GM18873 (cell line): ENCODE data around the gene NAA20.

Experiments used
- ATAC-seq: cut with Tn5 transposase; IDR thresholded peaks from one replicate; pipeline ENCODE4 v1.9.1; 2021; ENCODE audit warnings: mild to moderate bottlenecking, moderate library complexity, moderate number of reproducible peaks; ENCODE audit not compliant: unreplicated experiment, low FRiP score

NAA20 gene

DNA sequence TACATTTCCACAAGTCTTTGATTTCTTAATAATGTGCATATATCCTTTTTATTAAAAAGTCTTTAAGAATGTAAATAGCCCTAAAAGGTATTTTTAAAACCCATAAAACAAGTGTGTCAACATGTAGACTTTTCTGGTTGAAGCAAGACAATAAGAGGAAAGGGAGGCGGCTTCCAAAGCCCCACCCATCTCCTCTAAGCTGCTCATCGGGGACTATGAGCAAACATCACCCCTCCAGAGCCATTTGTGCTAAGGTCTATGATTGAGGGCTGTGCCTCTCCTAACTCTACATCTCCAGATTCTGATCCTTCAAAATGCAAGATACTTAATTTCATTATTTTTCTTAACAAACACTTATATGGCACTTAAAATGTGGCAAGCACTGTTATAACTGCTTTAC lies 2.5 kb upstream of the NAA20 start:
- no peak for ATAC-seq

DNA sequence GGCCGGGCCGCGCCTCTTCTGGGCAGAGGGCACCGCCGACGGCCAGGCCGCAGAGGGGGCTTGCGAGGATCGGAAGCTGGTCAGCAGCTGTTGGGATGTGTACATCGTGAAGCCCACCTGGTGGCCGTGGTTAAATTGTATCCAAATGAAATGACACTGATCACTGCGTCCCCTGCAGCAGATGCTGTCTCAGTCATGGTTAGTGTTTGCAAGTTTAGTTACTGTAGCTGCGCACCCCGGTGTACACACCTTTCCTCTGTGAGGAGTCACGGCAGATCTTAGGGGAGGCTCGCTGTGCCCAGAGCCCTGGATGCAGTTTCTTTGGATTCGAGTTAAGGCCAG lies 653 bp downstream of the NAA20 start:
- no peak for ATAC-seq

DNA sequence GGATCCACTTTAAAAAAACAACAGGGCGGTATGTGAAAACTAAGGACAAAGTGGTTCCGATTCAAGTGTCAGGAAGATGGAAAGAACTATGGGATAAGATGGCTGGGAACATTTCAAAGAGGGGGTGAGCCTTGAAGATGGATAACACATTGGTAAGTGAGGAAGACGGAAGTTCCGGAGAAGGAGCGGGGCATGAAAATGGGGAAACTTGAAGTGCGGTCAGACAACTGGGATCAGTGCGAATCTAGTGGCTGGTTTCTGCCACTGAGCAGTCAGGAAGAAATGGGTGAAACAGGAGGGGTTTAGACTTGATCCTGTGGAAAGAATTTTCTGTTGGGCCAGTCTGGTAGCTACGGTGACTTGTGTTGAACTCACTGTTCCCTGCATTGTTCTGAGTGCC lies 1.2 kb downstream of the NAA20 start:
- ATAC-seq: no peak

DNA sequence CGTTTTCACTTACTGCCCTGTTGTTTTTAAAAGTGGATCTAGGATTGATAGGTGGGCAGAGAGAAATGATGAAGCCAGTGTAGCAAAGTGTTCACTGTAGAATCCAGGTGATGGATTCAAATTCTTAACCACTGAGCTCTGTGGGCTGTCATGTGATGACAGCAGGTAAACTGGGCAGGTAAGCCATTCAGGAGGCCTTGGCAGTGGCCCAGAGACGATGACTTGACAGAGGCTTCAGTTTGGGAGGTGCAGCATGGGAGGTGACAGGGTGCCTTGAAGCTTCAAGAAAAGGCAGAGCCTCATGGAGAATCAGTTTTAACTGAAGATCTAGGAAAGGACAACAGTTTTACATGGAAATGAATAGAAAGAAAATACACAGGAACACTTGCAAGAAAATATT lies 2.0 kb downstream of the NAA20 start:
- ATAC-seq: no peak

DNA sequence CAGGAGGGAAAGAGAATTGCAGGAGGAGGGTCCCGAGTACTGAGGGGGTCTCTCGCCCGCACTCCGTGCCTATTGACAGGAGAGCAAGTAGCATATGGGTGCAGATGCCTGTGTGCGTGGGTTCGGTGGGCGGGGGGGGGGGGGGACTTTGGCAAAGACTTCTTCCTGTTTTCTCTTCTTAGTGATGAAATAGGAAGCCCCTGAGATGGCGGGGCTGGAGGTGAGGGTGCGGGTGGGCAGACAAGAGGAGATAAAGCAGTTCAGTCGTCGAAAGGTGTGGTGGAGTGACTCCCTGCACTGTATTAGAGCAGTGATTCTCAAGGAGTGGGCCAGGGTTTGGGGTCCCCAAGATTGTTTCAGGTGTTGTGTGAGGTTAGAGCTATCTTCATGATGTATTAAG lies 3.7 kb downstream of the NAA20 start:
- ATAC-seq: no peak

DNA sequence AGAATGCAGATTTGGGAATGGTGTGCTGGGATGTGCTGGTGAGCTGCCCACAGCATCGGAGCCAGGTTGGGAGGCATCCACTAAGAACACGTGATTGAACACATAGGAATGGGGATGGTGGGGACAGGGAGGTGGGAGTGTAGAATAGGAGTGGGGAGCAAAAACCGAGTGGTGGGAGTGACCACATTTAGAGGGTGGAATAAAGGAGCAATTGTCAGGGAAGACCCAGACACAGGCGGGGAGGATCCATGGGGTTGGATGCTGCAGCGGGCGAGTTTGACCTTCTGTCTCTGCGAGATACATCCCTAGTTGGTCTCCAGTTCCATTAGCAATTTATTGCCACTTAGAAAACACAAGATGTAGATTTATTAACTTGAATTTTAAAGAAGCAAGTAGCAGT lies 4.7 kb downstream of the NAA20 start:
- no peak for ATAC-seq

DNA sequence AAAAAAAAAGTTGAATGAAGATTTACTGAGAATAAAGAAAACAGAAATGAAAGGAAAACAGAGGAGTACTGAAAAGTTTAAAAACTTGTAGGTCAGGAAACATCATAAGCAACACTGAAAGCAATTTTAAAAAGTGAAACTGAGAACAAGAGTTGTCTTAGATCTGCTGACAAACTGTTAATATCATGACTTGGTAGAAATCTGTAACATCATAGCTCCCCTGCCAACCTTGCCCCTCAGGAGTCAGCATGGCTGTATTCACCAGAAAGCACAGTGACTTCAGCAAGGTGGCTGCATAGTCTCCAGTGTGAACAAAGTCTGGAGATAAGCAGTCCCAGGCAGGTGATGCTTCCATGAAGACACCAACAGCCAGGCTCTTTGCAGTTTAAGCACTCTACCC lies 5.3 kb downstream of the NAA20 start:
- ATAC-seq: peak; percentile 55

DNA sequence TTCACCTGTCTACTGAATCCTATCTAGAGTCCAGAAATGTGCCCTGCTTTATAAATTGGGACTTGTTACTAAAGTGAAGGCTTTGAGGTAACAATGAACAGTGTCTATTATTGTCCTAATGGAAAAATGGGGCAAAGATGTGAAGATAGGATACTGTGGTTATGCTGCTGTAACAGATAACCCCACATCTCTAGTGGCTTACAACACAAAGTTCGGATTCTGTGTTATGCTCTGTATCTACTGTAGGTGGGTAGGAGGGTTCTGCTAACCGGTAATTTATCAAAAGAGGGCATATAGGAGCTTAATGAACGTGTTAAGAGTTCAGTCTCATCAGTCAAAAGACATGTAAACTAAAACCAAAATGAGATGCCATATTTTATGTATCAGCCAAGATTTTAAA lies 6.2 kb downstream of the NAA20 start:
- no peak for ATAC-seq

DNA sequence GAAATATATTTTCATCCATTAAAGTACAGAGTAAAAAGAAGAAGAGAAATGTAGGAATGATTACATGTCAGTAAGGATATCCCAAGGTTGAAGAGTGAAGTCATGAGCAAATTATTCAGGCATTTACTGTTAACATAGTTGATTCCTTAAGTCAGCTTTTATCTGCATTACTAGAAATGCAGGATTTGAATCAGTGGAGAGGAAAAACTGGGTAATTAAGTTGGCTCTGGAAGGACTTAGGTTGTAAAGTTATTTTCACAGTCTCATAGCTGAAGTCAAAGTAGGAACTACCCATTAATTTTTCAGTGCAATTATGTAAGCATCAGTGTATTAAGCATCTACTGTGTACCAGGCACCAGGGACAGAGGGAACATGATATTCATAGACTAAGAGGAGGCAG lies 7.8 kb downstream of the NAA20 start:
- ATAC-seq: no peak

DNA sequence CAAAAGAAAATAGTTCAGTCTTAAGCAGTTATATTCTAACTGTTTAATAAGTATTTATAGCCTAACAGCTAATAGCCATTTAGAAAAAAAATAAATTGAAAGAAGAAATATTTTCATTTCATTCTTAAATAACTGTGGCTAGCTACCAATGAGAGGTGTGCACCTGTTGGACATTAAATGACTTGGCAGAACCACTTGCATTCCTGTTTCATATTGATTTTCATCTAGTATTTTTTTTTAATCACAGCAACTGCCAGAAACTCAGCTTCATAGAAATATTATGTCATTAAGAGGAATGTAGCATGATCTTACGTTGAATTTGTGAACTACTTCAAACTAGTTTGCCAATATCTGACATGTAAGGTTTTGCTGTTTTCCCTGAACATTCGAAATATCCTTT lies 10.1 kb downstream of the NAA20 start:
- ATAC-seq: no peak

DNA sequence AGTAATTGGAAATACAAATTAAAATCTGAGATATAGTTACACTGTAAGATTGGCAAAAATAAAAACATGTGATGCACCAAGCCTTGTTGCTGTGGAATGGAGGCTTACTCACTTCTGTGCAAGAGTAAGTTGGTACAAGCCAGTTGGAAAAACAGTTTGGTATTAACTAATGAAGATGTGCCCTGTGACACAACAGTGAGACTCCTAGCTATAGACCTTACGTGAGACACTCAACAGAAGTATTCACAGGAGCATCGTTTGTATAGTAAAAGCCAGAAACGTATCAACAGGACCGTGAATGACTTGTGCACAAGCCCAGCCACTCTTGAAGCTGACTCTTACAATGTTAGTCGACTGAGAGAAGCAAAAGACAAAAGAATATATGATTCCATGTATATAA lies 14.6 kb downstream of the NAA20 start:
- ATAC-seq: no peak

DNA sequence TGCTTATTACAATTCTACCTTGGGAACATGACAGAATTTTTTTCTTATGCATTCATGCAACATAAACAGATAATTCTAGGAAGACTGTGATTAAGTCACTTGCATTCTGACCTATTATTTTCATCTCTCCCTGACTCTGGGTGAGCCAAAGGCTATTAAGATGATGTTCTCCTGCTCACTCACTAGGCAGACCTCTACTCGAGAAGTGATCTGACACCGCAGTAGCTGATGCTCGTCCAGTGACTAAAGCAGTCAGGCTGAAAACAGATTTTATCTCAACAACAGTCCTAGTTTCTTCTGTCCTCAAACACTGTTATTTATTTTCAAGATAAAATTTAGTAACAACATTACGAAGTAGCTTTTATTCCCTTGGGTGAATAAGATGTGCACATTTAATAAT lies 17.3 kb downstream of the NAA20 start:
- ATAC-seq: no peak

DNA sequence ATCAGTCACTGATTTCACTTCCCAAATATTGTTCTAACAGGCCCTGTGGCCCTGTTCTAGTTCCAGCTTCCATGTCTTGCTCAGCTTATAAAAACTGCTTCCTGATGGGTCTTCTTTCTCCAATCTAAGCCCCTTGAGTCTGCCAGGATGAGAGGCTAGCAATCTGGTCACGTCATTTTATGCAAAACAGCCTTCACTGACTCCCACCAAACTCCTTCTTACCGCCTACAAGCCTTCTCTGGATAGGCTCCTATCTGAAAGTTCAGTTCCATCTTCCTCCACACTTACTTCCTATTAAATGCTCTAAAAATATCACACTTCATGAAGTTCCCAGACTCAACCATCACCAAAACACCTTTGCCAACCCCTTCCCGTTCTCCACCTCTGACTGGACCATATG lies 19.6 kb downstream of the NAA20 start:
- no peak for ATAC-seq

DNA sequence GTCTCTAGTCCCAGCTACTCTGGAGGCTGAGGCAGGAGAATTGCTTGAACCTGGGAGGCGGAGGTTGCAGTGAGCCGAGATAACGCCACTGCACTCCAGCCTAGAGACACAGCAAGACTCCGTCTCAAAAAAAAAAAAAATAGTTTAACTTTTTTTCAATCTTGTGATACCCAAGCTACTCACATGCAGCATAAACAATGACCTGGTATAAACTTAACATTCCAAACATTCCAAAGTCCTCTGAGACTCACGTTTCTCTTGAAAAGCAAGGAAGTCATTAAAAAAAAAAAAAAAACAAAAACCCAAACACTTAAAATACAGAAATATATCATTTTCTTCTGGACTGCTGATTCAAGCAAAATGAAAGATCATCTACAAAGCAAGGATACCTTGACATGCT lies 20.8 kb downstream of the NAA20 start:
- ATAC-seq: no peak

DNA sequence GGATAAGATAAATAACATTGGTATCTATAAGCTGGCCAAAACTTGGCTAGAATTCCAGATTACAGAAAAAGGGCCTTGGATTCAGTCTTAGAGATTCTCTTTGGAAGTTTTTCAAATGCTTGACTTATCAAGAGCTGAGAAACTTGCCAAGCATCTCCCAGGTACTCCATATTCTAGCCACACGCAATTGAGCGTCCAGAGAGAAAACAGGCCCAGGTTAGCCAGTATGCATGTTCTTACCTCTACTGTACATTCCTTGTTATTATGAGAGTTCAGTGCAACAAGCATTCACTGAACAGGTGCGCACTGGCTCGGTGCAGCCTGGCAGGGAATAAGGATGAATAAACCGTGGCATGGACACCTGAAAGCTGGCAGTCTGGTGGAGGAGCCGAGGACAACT lies 21.4 kb downstream of the NAA20 start:
- ATAC-seq: no peak

DNA sequence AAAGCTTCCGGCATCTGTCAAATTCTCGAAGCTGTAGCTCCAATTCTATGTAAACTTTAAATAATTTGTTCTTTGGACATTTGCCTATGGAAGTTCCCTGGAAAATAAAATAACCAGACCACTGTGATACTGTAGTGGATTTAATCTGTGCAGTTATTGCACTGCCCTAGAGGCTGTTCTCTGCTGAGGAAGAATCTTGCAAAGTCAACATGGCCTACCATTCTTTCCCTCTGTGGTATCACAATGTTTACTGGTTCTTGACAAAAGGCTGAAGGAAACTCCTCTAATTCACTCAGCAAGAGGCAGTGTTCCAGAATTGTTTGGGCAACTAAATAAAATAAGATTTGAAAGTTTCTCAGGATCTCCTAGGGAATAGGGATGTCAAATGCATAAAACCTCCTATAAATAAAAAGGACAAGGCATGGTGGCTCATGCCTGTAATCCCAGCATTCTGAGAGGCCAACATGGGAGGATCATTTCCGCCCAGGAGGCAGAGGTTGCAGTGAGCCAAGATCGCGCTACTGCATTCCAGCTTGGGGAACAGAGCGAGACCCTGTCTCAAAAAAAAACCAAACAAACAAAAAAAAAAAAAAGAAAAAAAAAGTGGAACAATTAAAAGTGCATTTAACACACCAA lies 22.7 kb downstream of the NAA20 start:
- no peak for ATAC-seq

DNA sequence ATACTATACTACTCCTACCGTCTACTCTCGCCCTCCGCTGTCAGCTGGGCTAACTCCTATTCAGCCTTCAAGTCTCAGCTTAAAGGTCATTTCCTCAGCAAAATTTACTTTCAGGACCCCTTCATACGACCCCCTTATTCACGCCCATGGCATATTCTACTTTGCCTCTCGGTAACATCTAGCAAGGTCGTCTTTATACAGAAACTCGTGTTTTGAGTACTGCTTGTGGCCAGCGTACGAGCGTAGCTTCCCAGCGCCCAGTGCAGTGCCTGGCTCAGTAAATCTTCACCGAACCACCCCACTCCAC lies 34.6 kb downstream of the NAA20 start:
- peak; percentile 1 for ATAC-seq

DNA sequence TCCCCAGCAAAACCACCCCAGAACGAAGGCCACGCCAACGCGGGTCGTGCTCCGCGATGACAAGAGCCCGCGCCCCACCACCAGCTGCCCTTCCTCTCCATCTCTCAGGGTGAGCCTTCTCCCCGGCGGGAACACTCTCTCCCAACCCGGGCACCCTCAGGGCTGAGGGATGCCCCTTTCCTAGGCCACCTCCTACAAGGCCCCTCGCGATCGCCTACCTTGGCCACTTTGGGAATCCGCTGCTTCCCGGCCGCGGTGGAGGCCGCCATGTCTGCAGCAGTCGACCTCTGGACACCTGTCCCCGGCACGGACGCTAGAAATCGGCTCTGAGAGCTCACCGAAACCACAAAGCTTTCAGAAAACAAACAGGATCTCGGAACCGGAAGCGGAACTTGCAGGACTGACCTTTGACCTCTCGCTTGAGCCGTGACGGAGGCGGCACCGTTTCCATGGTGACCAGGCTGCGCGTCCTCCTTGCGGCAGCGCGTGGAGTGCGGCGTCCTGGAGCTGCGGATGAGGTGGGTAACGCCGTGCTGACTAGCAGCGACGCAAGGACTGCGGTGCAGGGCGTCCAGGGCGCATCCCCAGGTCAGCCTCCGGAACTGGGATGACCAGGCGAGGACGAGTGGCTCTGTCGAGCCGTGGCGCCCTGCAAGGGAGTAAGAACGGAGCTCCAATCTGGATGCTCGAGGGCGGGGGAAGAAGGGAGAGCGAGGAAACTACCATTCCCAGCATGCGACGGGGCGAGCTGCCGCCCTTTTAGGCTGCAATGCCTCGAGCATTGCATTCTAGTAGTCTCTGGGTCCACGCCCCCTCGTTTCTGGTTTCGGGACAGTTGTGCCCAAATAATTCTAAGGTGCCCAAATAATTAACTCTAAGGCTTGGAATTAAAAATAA lies 35.2 kb downstream of the NAA20 start, which contains the start of the genes CFAP61 and CRNKL1:
CFAP61 (plus strand) TSS at position 459 of the 897 bp plus-strand sequence. CDS start 4,122 bp downstream, outside the sequence.
CRNKL1 (minus strand) TSS at position 393 of the 897 bp plus-strand sequence; CDS start at position 269, 124 bp downstream.
- peak; percentile 88 for ATAC-seq

DNA sequence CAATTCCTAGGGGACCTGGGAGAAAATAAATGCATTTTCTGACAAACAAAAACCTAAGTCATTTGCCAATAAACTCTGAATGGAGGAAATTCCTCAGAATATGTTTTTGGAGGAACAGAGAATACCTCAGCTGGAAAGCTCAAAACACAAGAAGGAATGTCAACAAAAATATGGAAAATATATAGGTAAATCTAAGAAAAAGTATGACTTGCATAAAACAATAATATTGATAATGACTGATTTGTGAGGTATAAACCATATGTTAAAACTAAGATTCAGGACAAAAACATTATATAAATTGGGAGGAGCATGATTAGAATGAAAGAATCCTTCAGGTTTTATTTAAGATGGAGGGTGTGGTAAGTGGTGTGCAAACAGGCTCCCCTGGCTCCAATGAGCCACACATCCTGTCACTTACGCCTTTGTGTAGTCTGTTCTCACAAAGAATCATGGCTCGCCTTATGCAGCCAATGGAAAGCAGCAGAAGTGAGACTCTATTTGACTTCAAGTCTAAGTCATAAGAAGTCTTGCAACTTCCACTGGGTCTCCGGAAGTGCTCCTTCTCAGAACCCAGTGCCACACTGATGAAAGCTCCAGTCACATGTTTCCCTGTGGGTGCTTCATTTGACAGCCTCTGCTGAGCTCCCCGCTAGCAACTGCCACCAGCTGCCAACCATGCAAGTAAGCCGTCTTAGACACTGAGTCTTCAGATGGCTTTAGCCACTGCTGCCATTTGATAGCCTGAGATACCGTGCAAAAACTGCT lies 43.3 kb downstream of the NAA20 start:
- no peak for ATAC-seq

DNA sequence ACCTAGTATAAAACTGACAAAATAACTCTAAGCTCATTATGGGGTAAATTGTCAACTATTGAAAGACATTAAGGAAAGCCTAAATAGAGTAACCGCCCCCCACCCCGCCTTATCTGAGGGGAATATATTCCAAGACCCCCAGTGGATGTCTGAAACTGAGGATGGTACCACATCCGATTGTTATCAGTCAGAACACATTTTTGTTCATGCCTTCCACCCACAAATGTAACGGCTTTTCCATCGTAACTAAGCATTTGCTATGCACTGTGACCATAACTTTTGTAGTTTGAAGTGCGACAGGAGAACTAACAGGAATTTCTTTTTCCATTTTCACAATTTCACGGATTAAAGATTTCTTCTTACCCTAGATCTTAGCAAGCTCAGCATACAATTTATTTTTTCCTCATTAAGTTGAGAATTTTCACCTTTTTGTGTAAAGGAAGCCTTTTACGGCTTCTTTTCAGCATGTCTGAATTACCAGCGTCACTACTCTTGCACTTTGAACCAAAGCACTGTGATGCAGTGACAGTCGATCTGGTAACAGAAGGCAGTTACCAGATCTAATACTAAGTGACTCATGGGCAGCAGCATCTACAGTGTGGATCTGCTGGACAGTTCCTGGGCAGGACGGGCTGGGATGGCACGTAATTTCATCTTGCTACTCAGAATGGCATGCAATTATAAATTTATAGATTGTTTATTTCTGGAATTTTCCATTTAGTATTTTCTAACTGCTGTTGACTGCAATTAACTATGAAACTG lies 47.0 kb downstream of the NAA20 start:
- no peak for ATAC-seq

DNA sequence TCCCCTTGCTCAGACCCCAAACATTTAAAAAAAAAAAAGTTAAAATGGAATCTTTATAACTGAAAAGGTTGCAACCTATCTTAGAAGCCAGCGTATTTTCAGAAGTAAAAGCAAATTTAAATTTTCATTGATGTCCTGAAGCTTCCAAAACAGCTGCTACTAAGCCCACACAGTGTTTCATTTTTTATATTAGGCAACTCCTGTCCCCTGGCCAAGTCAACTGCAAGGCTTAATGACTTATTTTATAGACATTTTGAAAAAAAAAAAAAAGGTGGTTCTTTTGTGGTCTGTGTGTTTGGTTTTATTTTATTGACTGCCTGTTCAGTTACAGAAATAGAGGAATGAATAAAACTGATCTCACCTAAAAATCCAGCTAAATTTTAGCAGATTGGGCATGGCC lies 48.2 kb downstream of the NAA20 start:
- ATAC-seq: no peak
